Suppressor macrophage treated with lipopolysaccharide for 4 hours (primary cell): ENCODE measurements around the gene ITCH.

Experiments used
- DNase-seq: peaks from one replicate; pipeline ENCODE4 v3.0.0-alpha.2; 2020

The ITCH gene

GRCh38 chr20:34560141-34560523 is 197.1 kb downstream of the ITCH start:
- no peak for DNase-seq

GRCh38 chr20:34560614-34561013 is 197.5 kb downstream of the ITCH start:
- no peak for DNase-seq
